Upper lobe of right lung (tissue), 1 donor: ENCODE results near the gene ME3. TPM values are rescaled to one million over a fixed set of nuclear protein-coding genes. Genes with fewer than 3 reads are reported as not detected.
"Not testable (repeated sequence)": the region's sequence is repeated elsewhere in the genome, so short reads cannot be mapped to it uniquely, and the experiment has no call there.

ENCODE experiments used
- ATAC-seq: fragments of 200-7000 bp; cut with Tn5 transposase; one replicate; pipeline ENCODE4 v1.9.1; 2020; ENCODE audit warnings: mild to moderate bottlenecking, moderate library complexity
- DNase-seq: peaks from one replicate; pipeline ENCODE4 v3.0.0-alpha.2; 2020
- H3K27ac ChIP-seq: fragments of 200-600 bp; one replicate; pipeline ENCODE4 v1.8.0; 2022
- H3K27me3 ChIP-seq: fragments of 200-600 bp; one replicate; pipeline ENCODE4 v1.8.0; 2022; ENCODE audit warnings: mild to moderate bottlenecking
- H3K36me3 ChIP-seq: fragments of 200-600 bp; one replicate; pipeline ENCODE4 v1.8.0; 2022
- H3K4me1 ChIP-seq: fragments of 200-600 bp; one replicate; pipeline ENCODE4 v1.8.0; 2022
- H3K4me3 ChIP-seq: fragments of 200-600 bp; one replicate; pipeline ENCODE4 v1.8.0; 2022; ENCODE audit warnings: mild to moderate bottlenecking
- H3K9me3 ChIP-seq: fragments of 200-600 bp; one replicate; pipeline ENCODE4 v1.8.0; 2022
- intact Hi-C: fragments of 100-400 bp; cut with DNase I; formaldehyde crosslinking; loops from one replicate; pipeline ENCODE4 v1.11.0; 2022
- total RNA-seq: library from RNA; stranded (reverse); fragmentation: NEBNext Ultra II Directional; extraction: Animal tissue kit (Norgen Biotek cat#: 25700); gene quantifications from one replicate; pipeline ENCODE4 v1.2.1, GENCODE V29; 2021
- TF ChIP-seq, protein P1 (sequence below): fragments of 200-600 bp; IDR thresholded peaks from one replicate; pipeline ENCODE4 v1.8.0; 2022; ENCODE audit warnings: antibody characterized with exemption
- donor health status: DM: no; HTN: yes; CAD: no; lungs with severe emphysema.

ME3 gene
- total RNA-seq, 1 donor from 2014 or later, result 24.7 TPM

DNA sequence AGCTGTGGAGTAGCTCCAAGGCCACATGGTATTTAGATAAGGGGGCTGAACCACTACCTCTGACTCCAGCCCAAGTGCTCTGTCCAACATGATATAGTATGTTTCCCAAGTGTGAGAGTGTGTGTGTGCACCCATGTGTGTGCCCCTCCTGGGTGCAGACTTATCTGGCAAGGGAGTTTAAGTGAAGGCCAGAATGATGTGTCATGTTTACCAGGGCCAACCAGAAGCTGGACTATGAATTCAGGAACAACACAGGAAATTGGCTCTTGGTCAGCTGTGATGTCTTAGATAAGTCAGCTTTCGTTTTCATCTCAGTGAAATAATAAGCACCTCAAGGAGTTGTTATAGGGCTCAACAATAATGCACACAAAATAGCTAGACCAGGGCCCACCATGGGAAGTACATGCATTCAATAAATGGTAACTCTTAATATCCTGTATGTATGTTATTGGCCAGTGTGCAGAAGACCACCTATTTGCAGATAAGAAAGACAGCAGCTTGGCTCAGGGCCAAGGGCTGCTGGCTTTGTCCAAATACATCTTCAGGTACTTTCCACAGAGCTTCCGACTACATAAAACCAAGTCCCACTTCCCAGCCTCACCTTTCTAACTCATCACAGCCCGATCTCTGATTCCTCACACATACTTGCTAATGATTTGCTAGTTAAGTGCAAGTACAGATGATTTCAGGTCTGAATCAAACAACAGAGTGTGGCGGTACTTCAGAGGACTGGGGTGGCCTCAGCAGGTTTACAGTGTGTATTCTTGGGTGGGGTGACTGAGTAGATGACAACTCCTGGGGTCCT is 120.9 kb downstream of the ME3 start:
- TF ChIP-seq, protein P1, sequence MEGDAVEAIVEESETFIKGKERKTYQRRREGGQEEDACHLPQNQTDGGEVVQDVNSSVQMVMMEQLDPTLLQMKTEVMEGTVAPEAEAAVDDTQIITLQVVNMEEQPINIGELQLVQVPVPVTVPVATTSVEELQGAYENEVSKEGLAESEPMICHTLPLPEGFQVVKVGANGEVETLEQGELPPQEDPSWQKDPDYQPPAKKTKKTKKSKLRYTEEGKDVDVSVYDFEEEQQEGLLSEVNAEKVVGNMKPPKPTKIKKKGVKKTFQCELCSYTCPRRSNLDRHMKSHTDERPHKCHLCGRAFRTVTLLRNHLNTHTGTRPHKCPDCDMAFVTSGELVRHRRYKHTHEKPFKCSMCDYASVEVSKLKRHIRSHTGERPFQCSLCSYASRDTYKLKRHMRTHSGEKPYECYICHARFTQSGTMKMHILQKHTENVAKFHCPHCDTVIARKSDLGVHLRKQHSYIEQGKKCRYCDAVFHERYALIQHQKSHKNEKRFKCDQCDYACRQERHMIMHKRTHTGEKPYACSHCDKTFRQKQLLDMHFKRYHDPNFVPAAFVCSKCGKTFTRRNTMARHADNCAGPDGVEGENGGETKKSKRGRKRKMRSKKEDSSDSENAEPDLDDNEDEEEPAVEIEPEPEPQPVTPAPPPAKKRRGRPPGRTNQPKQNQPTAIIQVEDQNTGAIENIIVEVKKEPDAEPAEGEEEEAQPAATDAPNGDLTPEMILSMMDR, result no peak
- no peak for DNase-seq
- Histone ChIP-seq H3K36me3 (no peaks in the 10 kb centered on the region), H3K9me3 (no peaks in the 10 kb centered on the region), H3K4me3 (no peak overlapping the region), H3K4me1 (peaks cover 37% of the 10 kb centered on the region), H3K27ac (peak overlapping the region; percentile 58), H3K27me3 (no peaks in the 10 kb centered on the region)
- ATAC-seq, result peak; percentile 68
- intact Hi-C loops, result no loop called here

DNA sequence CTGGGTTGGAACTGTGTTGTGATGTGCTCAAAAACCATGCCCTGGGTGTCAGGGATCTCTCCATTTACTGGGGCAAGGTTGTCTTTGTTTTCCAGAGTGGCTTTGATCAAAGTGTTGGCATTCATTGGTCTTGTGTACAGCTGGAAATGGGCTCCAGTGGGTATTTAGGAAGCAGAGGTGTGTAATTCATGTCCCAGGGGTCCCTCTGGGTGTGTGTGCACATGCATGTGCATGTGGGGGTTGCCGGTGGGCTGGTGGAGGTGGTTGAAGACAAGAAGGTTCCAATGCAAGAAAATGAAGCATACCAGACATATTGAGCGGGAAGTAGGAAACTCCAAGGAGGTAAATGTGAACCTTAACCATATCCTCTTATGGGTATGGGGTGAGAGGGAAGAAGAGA is 121.7 kb downstream of the ME3 start:
- intact Hi-C loops, result no loop called here
- DNase-seq (no peak), ATAC-seq (no peak)
- no peaks in the 10 kb centered on the region for H3K36me3 ChIP-seq
- H3K4me3 ChIP-seq, result no peak overlapping the region
- no peaks in the 10 kb centered on the region for H3K27me3 ChIP-seq
- TF ChIP-seq, protein P1, result no peak
- peaks cover 37% of the 10 kb centered on the region for H3K4me1 ChIP-seq
- H3K9me3 ChIP-seq, result no peaks in the 10 kb centered on the region
- peak overlapping the region; percentile 37 for H3K27ac ChIP-seq

DNA sequence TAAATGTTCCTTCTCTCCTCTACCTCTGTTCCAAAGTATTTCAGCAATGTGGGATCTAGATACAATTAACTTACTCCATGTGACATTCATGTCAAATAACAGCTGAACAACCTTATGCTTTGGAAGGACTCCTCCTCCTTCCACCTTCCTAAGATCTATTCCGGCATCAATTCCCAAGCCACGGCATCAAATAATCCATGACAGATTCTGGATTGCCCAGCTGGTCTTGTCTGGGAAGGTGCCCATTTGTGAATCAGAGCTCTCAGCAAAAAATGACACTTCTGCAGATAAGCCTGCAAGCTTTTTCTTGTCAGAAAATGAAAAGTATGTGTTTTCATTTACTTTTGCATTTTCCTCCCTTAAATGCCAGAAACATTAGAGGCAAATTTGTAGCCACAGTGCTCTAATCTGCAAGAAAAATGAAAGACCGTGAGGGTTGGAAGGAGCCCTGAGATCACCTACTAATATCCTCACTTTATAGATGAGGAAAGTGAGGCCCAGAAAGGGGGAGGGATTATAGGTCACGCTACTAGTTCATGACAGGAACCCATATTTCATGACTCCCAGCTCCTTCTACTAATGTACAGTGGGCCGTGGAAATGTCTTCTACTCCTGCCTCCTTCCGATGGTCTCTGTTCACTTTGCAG is 124.0 kb downstream of the ME3 start:
- intact Hi-C loops, result no loop called here
- ATAC-seq (no peak), DNase-seq (no peak)
- H3K9me3 ChIP-seq, result no peaks in the 10 kb centered on the region
- peaks cover 37% of the 10 kb centered on the region for H3K4me1 ChIP-seq
- no peaks in the 10 kb centered on the region for H3K27me3 ChIP-seq
- TF ChIP-seq, protein P1, result no peak
- peak overlapping the region; percentile 67 for H3K27ac ChIP-seq
- H3K4me3 ChIP-seq, result no peak overlapping the region
- no peaks in the 10 kb centered on the region for H3K36me3 ChIP-seq

DNA sequence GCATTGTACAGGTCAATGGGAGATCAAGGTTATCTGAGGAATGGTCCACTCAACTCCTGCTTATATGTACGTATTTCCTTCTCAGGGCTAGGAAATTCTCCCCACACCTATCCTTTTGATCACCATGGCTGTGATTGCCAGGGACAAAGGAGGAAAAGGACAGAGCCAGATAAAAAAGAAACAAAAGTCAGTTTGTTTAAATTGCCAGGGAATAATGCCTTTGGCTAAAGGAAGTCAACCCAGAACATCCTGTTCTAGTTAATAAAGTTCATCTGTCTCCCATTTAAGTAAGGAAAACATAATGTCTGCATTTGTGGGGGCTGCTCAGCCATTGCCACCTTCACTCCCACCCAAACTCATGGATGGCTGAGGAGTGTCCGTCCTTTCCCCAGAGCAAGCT is 124.7 kb downstream of the ME3 start:
- intact Hi-C loops, result no loop called here
- Histone ChIP-seq H3K36me3 (no peaks in the 10 kb centered on the region), H3K27me3 (no peaks in the 10 kb centered on the region), H3K9me3 (no peaks in the 10 kb centered on the region), H3K4me3 (no peak overlapping the region), H3K4me1 (peaks cover 37% of the 10 kb centered on the region), H3K27ac (peak overlapping the region; percentile 67)
- TF ChIP-seq, protein P1, result no peak
- ATAC-seq, result no peak
- no peak for DNase-seq

DNA sequence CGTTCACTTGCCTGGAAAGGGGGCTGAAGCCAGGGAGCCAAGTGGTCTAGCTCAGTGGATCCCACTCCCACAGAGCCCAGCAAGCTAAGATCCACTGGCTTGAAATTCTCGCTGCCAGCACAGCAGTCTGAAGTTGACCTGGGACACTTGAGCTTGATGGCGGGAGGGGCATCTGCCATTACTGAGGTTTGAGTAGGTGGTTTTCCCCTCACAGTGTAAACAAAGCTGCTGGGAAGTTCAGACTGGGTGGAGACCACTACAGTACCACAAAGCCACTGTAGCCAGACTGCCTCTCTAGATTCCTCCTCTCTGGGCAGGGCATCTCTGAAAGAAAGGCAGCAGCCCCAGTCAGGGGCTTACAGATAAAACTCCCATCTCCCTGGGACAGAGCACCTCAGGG is 131.1 kb downstream of the ME3 start:
- H3K27me3 ChIP-seq, H3K36me3 ChIP-seq, ATAC-seq, DNase-seq, H3K9me3 ChIP-seq, H3K4me1 ChIP-seq, intact Hi-C loops, H3K4me3 ChIP-seq, H3K27ac ChIP-seq: not testable (repeated sequence)

DNA sequence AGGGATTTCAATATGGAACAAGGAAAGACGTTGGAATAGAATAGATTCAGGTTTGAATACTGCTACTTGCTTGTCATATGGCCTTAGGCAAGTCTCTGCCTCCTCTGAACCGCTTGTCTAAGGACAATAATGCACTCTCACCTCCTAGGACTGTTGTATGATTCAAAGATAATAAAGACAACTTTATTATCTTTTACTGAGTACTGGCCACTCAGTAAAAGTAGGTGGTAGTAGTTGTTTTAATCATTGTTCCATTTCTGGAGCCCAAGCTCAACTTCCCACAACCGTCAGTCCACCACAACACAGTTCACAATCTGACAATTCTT is 134.2 kb downstream of the ME3 start:
- Histone ChIP-seq H3K27ac (no peak overlapping the region), H3K4me3 (no peak overlapping the region), H3K9me3 (no peaks in the 10 kb centered on the region), H3K36me3 (no peaks in the 10 kb centered on the region), H3K4me1 (no peaks in the 10 kb centered on the region), H3K27me3 (no peaks in the 10 kb centered on the region)
- DNase-seq (no peak), ATAC-seq (no peak)
- intact Hi-C loops, result no loop called here
- TF ChIP-seq, protein P1, result no peak
